Body of pancreas (tissue), 4 donors: ENCODE measurements around the gene C3orf38. TPM values are rescaled to one million over a fixed set of nuclear protein-coding genes. Genes with fewer than 3 reads are reported as not detected.
A peak's percentile ranks its signal among the peaks of the same experiment; 100 is the strongest.

Source experiments
- ATAC-seq: fragments of 150-250 bp; one replicate; pipeline ENCODE4 v1.9.1; 2016
- DNase-seq, 4 donors: peaks; one replicate each; pipeline ENCODE4 v3.0.0-alpha.2; 2019
- H3K27ac ChIP-seq, 4 donors: fragments of 200-600 bp; sonication (generic); 1 replicate in 3 of 4; 2 replicates in 1 of 4; pipeline versions ENCODE4 v1.5.1 to v1.6.1; 2016 to 2019; ENCODE audit warnings: mild to moderate bottlenecking in 1 of 4, mixed read lengths in 1 of 4, moderate library complexity in 1 of 4
- H3K27me3 ChIP-seq, 2 donors: fragments of 200-600 bp; sonication (generic); one replicate each; pipeline ENCODE4 v1.6.0; 2016; ENCODE audit warnings: mild to moderate bottlenecking in 1 of 2
- H3K36me3 ChIP-seq, 2 donors: fragments of 200-600 bp; sonication (generic); replicated peaks in 1 of 2; 2 replicates each; pipeline ENCODE4 v1.5.1; 2016; ENCODE audit warnings: low read depth in 2 of 2; ENCODE audit not compliant: insufficient read depth in 1 of 2
- H3K4me1 ChIP-seq: fragments of 200-600 bp; sonication (generic); one replicate; pipeline ENCODE4 v1.6.0; 2016
- H3K4me3 ChIP-seq, 2 donors: fragments of 200-600 bp; sonication (generic); 1 replicate in 1 of 2; 2 replicates in 1 of 2; pipeline ENCODE4 v1.5.1; 2016 to 2019
- H3K9me3 ChIP-seq, 3 donors: fragments of 200-600 bp; sonication (generic); 1 replicate in 2 of 3; 2 replicates in 1 of 3; pipeline ENCODE4 v1.5.1; 2016
- CTCF ChIP-seq, 7 experiments: fragments of 450-650 bp in 4 of 7; fragments of 200-600 bp in 3 of 7; sonication (generic) in 3 of 7; IDR thresholded peaks; one replicate each; pipeline ENCODE4 v1.5.1; 2016 to 2019; ENCODE audit warnings: antibody characterized with exemption in 7 of 7
- POLR2A ChIP-seq, 3 donors: fragments of 450-650 bp; IDR thresholded peaks; one replicate each; pipeline ENCODE4 v1.6.1; 2016; ENCODE audit warnings: antibody characterized with exemption in 3 of 3, mild to moderate bottlenecking in 2 of 3
- WGBS, 2 donors: methylation state at CpG; one replicate each; pipeline ENCODE4 v1.1.5; 2017; 5-methylcytosine and 5-hydroxymethylcytosine counted together
- intact Hi-C: fragments of 100-400 bp; cut with DNase I; formaldehyde crosslinking; loops from one replicate; pipeline ENCODE4 v1.15.1; 2023
- total RNA-seq, 2 donors: library from RNA; depleted of rRNA; stranded (reverse); fragments of >200 nt; gene quantifications; one replicate each; pipeline ENCODE4 v1.1.0, GENCODE V29; 2016

C3orf38 gene
- total RNA-seq, 2 donors from 2014 or later, result 9.6 to 10.6 TPM

- intact Hi-C loops, result loop anchor here (10.0 kb wide), 1 partner anchor 1981 kb away; no protein-coding TSS in a partner anchor
- ATAC-seq (peak; percentile 90), DNase-seq (peak; percentile 66 to 82 (median 74))
- TF ChIP-seq POLR2A (IDR thresholded peaks at IDR 0.05) (no peak), CTCF (IDR thresholded peaks at IDR 0.05) (peak; percentile 75 to 84 (median 78))
- Histone ChIP-seq H3K27ac (no peak overlapping the region), H3K4me1 (no peaks in the 10 kb centered on the region), H3K9me3 (no peaks in the 10 kb centered on the region), H3K27me3 (no peaks in the 10 kb centered on the region), H3K36me3 (no peaks in the 10 kb centered on the region), H3K4me3 (no peak overlapping the region)
- 6 to 7% methylated on average over 5 of the region's 5 CpGs for WGBS, 2 donors
These were observed 53.9 kb downstream of the C3orf38 start for GRCh38 chr3:88203642-88204055.

Other genes starting within 250 kb of the C3orf38 start
- 10 to 100 TPM; 38.6 to 44.4 TPM for gene CGGBP1, start 91.0 kb upstream of the C3orf38 start, total RNA-seq
- gene ZNF654, start 90.7 kb upstream of the C3orf38 start, total RNA-seq, result 1 to 10 TPM; 4.3 to 7.0 TPM